T1000 (cell line): ENCODE results near the gene RTKN2.

Experiments
- DNase-seq: peaks from one replicate; lab custom pipeline; 2025; ENCODE audit warnings: mixed read lengths; lab: John Stamatoyannopoulos, UW

RTKN2 gene

DNA sequence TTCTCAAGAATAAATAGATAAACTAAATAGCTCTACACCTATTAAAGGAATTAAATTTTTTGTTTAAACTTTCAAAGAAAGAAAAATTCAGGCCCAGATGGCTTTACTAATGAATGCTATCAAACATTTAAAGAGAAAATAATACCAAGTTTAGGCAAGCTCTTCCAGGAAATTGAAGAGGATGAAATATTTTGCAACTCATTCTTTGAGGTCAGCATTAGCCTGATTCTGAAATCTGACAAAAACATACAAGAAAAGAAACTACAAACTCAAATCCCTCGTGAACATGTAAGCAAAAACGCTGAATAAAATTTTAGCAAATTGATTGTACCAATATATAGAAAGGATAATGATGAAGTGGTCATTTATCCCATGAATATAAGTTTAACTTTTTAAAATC, 93.4 kb downstream of the RTKN2 start:
- no peak for DNase-seq

GRCh38 chr10:62172465-62172864, 96.2 kb downstream of the RTKN2 start:
- DNase-seq, result no peak

DNA sequence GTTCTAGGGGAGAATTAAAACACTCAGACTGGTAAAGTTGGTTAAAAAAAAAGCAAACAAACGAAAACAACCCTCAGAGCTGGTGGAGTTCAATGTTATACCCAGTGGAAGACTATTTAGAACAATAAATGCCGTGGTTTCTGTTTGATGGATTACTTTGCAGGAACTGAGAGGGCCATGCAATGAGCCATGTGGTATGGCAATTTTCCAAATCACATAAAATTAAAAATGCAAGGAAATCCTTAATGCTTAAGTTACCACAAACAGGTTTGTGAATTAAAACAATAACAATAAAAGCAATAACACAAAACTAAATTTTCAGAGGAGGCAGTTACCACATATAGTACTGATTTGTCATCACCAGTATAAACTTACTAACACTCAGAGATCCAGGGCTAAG, 96.9 kb downstream of the RTKN2 start:
- DNase-seq, result no peak

- DNase-seq, result no peak
Observed at GRCh38 chr10:62170732-62171131, 97.9 kb downstream of the RTKN2 start.

GRCh38 chr10:62166331-62167131, 102.1 kb downstream of the RTKN2 start:
- DNase-seq, result no peak

GRCh38 chr10:62165803-62166202, 102.8 kb downstream of the RTKN2 start:
- DNase-seq, result no peak

DNA sequence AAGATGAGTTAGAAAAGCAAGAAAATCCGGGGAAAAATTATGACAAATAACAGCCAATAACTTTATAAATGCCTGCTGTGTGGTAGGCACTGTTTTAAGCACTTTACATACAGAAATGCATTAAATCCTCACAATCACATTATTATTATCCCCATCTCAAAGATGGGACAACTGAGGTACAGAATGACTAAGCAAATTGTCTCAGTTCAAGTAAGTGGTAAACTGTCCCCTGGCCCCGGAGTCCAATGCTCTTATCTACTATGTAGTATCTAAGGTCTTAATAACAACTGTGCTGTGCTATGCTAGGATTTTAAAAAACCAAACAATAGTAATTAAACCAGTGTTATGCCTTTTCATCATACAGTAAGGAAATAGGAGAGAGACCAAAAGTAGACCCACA, 105.6 kb downstream of the RTKN2 start:
- no peak for DNase-seq

GRCh38 chr10:62162261-62162981, 106.2 kb downstream of the RTKN2 start:
- no peak for DNase-seq

GRCh38 chr10:62159351-62159750, 109.3 kb downstream of the RTKN2 start:
- no peak for DNase-seq

- DNase-seq, result no peak
Observed at GRCh38 chr10:62157601-62158000, 111.0 kb downstream of the RTKN2 start.

DNA sequence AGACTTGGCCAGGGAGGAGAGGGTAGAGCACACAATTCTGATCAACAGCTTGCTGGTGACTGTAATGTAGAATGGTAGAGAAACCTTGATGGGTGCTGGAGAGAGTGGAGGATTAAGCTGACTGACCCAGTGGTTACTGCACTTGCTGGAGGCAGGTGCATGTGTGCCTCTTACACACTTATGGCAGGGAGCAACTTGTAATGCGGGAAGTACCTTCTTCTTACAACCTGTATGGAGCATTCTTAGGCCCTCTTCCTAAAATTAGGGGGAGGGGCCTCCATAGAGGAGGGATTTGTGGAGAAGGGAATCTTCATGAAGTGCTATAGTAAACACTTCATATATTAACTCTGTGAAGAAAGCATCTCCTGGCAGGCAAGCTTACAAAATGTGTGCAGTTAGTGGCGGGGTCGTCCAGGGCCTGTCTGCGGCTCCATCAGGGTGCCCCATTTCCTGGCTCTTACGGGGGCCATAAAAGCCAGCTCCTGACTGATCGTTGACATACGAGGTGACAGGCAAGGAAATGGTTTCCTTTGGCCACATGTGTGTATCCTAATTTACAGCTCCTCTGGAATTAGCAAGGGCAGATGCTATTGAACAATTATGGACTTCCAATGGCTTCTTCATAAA, 113.5 kb downstream of the RTKN2 start:
- no peak for DNase-seq

- no peak for DNase-seq
Observed at GRCh38 chr10:62154231-62154630, 114.4 kb downstream of the RTKN2 start.

DNA sequence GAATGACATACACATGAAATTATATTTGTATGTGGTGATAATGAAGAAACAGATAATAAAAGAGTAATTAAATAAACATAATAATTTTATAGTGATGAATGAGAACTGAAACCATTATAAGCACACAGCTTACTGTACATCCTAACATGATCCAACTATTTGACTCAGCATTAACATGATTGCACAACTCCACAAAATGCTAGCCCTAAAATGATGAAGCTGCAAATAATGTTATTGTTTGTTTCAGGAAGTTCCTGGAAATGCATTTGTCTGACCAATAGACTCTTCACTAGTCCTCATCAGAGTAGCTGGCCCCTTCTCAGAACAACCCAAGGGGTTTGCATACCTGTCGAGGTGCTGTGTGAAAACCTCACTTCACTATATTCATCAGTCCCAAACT, 115.5 kb downstream of the RTKN2 start:
- DNase-seq, result no peak

DNA sequence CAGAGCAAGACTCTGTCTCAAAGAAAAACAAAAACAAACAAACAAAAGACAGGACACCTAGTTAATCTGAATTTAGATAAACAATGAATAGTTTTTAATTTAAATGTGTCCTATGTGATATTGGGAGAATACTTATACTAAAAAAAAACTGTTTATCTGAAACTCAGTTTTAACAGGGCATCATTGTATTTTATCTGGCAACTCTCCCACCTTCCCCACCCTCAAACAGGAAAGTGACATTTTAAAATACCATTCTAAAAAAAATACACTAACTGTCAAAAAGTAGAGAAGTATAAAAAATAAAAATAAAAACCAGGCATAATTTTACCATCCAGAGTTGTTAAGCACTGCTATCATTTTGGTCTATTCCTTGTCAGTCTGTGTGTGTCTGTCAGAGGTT, 119.0 kb downstream of the RTKN2 start:
- no peak for DNase-seq

DNA sequence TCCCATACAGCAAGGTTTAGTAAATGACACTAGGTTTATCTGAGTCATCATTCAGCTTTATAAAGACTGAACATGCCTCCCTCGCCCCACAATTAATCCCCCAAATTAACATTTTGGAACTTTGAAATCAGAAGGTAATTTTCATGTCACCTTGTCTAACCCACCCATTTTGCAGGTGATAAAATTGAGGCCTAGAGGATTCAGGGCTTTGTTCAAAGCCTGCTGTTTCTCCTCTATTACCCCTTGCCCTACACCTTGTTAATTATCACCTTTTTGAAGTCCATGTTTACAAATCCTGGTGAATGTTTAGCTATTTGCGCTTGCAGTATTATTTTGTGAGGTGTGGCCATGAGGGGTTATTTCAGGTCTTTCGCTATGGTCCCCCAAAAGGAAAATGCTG, 120.5 kb downstream of the RTKN2 start:
- no peak for DNase-seq

GRCh38 chr10:62147425-62147824, 121.2 kb downstream of the RTKN2 start:
- DNase-seq, result no peak

DNA sequence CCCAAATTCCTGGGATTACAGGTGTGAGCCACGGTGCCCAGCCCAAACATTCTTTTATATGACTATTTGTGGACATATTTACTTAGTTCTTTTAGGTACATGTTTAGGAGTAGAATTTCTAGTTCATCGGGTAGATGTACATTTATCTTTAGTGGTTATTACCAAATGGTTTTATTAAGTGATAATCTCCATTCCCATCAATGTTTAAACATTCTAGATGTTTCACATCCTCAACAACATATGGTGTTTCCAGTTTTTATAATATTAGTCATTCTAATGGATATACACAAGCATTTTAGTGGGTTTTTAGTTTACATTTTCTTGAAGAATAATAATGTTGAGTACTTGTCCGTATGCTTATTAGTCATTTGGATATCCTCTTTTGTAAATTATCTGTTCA, 131.7 kb downstream of the RTKN2 start:
- DNase-seq, result no peak

DNA sequence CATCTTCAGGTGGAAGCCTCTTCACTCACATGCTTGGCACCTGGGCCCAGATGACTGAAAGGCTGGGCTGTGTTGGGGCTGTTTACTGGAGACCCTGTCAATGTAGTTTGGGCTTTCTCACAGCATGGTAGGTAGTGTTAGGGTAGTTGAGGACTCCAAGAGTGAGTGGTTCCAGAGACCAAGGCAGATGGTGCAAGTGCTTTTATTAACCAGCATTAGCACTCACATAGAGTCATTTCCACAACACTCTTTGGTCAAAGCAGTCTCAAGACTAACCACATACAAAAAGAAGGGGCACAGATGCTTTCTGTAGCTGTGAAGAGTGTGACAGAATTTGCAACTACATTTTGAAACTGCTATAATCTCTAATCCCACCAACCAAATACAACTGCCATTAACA, 135.0 kb downstream of the RTKN2 start:
- DNase-seq, result no peak
